Fibroblast of lung (primary cell): ENCODE results near the gene RBM4B. TPM values are rescaled to one million over a fixed set of nuclear protein-coding genes. Genes with fewer than 3 reads are reported as not detected.

Source experiments
- DNase-seq, 2 donors: peaks; one replicate each; pipeline versions ENCODE4 v3.0.0 to v3.0.0-alpha.2; 2010; ENCODE audit warnings: low read depth in 2 of 2
- H2AFZ ChIP-seq: 2 replicates; pipeline ENCODE4 v1.5.1; 2012; ENCODE audit warnings: low read length, control low read depth, inconsistent platforms
- H3K27ac ChIP-seq: 2 replicates; pipeline ENCODE4 v1.5.1; 2011; ENCODE audit warnings: low read length, control low read depth; ENCODE audit not compliant: insufficient read depth
- H3K27me3 ChIP-seq: 2 replicates; pipeline ENCODE4 v1.5.1; 2011; ENCODE audit warnings: mild to moderate bottlenecking, low read length; ENCODE audit not compliant: control insufficient read depth, insufficient read depth
- H3K36me3 ChIP-seq: 2 replicates; pipeline ENCODE4 v1.5.1; 2011; ENCODE audit warnings: low read length; ENCODE audit not compliant: control insufficient read depth, insufficient read depth
- H3K4me1 ChIP-seq: 2 replicates; pipeline ENCODE4 v1.5.1; 2011; ENCODE audit warnings: low read length; ENCODE audit not compliant: control insufficient read depth, insufficient read depth; ENCODE audit errors: extremely low read depth
- H3K4me2 ChIP-seq: 2 replicates; pipeline ENCODE4 v1.5.1; 2011; ENCODE audit warnings: low read length, control low read depth; ENCODE audit not compliant: insufficient read depth; ENCODE audit errors: extremely low read depth
- H3K4me3 ChIP-seq, 4 experiments: fragments of 200-600 bp in 1 of 4; sonication (generic) in 1 of 4; replicated peaks in 1 of 4; 2 replicates each; pipeline ENCODE4 v1.5.1; 2011 to 2016; ENCODE audit warnings: low read length in 4 of 4, low read depth in 3 of 4, mild to moderate bottlenecking in 3 of 4, control low read depth in 2 of 4, inconsistent platforms in 1 of 4, mixed read lengths in 1 of 4; ENCODE audit not compliant: insufficient read depth in 1 of 4; ENCODE audit errors: control extremely low read depth in 1 of 4
- H3K79me2 ChIP-seq: 2 replicates; pipeline ENCODE4 v1.5.1; 2012; ENCODE audit warnings: mild to moderate bottlenecking, low read length, inconsistent platforms; ENCODE audit not compliant: control insufficient read depth, insufficient read depth
- H3K9ac ChIP-seq: 2 replicates; pipeline ENCODE4 v1.5.1; 2011; ENCODE audit warnings: mild to moderate bottlenecking, low read length, control low read depth; ENCODE audit not compliant: insufficient read depth
- H3K9me3 ChIP-seq: 2 replicates; pipeline ENCODE4 v1.5.1; 2012; ENCODE audit warnings: low read depth, low read length; ENCODE audit not compliant: control insufficient read depth, insufficient read depth
- H4K20me1 ChIP-seq: 2 replicates; pipeline ENCODE4 v1.5.1; 2011; ENCODE audit warnings: low read length; ENCODE audit not compliant: control insufficient read depth, insufficient read depth; ENCODE audit errors: extremely low read depth
- CTCF ChIP-seq, 2 donors: IDR thresholded peaks in 1 of 2; conservative IDR thresholded peaks in 1 of 2; 1 replicate in 1 of 2; 2 replicates in 1 of 2; pipeline ENCODE4 v1.5.1; 2011 to 2012; ENCODE audit warnings: low read length in 2 of 2, control low read depth in 1 of 2, inconsistent platforms in 1 of 2, low read depth in 1 of 2, mild to moderate bottlenecking in 1 of 2
- EZH2 ChIP-seq: IDR thresholded peaks from 2 replicates; pipeline ENCODE4 v1.5.1; 2012; ENCODE audit warnings: low read length, control low read depth, mild to moderate bottlenecking; ENCODE audit errors: missing control alignments
- polyA plus RNA-seq, 2 donors: library from polyadenylated mRNA; depleted of rRNA in 1 of 2; stranded (reverse) in 1 of 2; unstranded in 1 of 2; fragments of >200 nt; gene quantifications; 2 replicates each; pipeline ENCODE4 v1.2.1, GENCODE V29; 2011 to 2012; ENCODE audit warnings: missing spikeins in 1 of 2
- total RNA-seq: library from RNA; depleted of rRNA; stranded (reverse); fragments of >200 nt; gene quantifications from 2 replicates; pipeline ENCODE4 v1.2.1, GENCODE V29; 2014

The RBM4B gene
- total and polyA plus RNA-seq, 2 donors (not counting 1 experiment from before 2014, with no cell fraction given): 24.6 to 28.4 TPM

DNA sequence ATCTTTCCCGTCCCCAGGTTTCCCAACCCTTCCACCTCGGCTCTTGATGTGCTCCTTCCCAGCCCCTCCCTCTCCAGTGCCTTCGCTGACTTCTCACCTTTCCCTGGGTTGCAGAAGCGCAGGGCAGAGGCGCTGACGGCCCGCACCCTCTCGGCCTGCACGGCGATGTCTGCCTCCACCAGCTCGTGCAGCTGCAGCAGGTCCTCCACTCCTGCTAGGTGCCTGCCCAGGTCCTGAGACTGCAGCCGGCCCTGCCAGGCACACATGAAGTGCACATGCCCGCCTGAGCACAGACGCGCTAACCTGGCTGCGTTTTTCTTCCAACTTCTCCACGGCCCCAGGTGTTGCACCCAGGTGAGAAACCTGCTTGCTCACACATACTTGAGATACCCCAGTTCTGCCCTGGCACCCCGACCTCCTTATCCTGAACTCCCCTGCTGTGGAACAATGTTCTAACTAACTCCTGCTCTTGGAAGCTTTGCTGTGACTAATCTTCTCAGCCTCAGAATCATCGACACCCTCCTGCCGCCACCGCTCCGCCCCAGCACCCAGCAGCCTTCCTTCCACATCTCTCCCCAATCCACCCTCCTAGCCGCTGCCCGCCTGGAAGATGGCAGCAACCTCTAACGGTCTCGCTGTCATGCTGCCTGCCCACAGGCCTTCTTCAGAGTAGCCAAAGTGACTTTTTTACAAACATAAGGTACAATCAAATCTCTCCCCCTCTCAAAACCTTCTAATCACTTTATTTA lies 28.1 kb upstream of the RBM4B start:
- Histone ChIP-seq H3K4me3 (no peak overlapping the region), H3K9ac (no peak overlapping the region), H3K9me3 (no peaks in the 10 kb centered on the region), H3K4me1 (no peaks in the 10 kb centered on the region), H2AFZ (no peak overlapping the region), H3K36me3 (no peaks in the 10 kb centered on the region), H4K20me1 (no peaks in the 10 kb centered on the region), H3K79me2 (no peaks in the 10 kb centered on the region), H3K27me3 (no peaks in the 10 kb centered on the region), H3K4me2 (no peak overlapping the region), H3K27ac (no peak overlapping the region)
- no peak for TF ChIP-seq CTCF (conservative IDR thresholded peaks at IDR 0.05 in 1 of 2, IDR thresholded peaks at IDR 0.05 in 1 of 2; ENCODE audit: low read depth in 1 of 2, low read length in 2 of 2)
- TF ChIP-seq EZH2: no peak
- no peak for DNase-seq

DNA sequence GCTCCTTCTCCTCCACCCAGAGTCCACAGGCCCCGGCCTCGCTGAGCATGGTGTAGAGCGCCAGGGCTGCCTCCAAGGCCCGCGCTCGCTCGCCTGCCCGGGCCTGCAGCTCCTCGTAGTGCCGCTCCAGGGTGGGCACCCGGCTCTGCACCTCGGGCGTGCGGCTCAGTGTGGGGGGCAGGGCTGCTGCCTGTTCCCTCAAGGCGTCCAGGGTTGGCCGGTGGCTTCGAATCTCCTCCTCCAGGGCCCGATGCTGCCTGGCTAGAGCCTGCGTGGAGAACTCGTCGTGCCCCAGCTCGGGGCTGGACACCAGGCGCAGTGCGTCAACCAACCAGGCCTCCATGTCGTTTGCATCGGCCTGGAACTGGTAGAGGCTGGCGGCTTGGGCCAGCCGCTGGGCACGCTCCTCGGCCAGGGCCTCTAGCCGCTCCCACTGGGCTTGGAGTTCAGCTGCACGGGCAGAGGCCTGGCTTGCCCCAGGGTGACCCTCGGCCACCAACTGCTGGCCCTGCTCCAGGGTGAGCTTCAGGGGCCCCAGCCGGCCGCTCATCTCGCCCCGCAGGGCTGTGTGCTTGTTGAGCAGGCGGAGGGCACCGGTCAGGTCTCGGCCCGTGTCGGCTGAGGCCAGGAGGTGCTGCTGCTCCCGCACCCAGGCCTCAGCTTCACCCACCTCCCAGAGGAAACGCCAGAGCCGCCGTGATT lies 27.1 kb upstream of the RBM4B start:
- Histone ChIP-seq H3K36me3 (no peaks in the 10 kb centered on the region), H3K27ac (no peak overlapping the region), H3K79me2 (no peaks in the 10 kb centered on the region), H2AFZ (no peak overlapping the region), H3K27me3 (no peaks in the 10 kb centered on the region), H3K4me1 (no peaks in the 10 kb centered on the region), H3K4me2 (no peak overlapping the region), H3K4me3 (no peak overlapping the region), H3K9ac (no peak overlapping the region), H3K9me3 (no peaks in the 10 kb centered on the region), H4K20me1 (no peaks in the 10 kb centered on the region)
- no peak for DNase-seq
- no peak for TF ChIP-seq CTCF (conservative IDR thresholded peaks at IDR 0.05 in 1 of 2, IDR thresholded peaks at IDR 0.05 in 1 of 2; ENCODE audit: low read depth in 1 of 2, low read length in 2 of 2)
- TF ChIP-seq EZH2: no peak

DNA sequence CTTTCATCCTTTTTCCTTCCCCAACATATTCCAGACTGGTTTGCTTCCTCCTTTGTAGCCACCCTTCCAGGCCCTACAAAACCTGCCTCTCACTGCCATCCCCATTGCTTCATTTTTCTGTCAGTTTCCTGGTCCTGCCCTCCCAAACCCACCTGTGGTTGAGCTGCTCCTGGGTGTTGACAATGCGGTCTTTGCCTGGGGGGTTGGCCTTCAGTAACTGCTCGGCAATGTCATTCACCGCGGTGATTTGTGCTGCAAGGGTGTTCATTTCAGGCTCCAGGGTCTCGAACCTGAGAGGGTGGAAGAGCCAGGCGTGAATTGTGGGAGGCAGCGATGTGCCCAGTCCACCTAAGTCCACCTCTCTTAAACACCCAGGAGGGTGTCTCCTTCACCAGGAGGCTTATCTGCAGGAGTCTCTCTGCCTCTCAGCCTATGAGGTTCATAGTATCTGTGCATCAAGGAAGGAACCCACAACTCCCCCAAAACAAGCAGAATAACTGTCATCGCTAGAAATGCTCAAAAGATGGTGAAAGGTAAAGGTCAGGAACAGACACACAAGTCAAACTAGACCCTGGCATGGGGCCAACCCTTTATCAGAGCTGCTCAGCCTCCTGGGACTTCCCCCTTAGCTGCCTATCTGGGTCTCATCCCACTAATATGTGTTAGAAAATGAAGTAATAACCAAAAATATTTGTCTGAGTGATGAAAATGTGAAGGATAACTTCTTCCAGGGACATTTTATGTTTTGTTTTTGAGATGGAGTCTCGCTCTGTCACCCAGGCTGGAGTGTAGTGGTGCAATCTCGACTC lies 23.9 kb upstream of the RBM4B start:
- Histone ChIP-seq H2AFZ (no peak overlapping the region), H4K20me1 (no peaks in the 10 kb centered on the region), H3K27ac (no peak overlapping the region), H3K27me3 (no peaks in the 10 kb centered on the region), H3K36me3 (no peaks in the 10 kb centered on the region), H3K4me1 (no peaks in the 10 kb centered on the region), H3K79me2 (no peaks in the 10 kb centered on the region), H3K9me3 (no peaks in the 10 kb centered on the region), H3K4me2 (no peak overlapping the region), H3K4me3 (no peak overlapping the region), H3K9ac (no peak overlapping the region)
- TF ChIP-seq CTCF (conservative IDR thresholded peaks at IDR 0.05 in 1 of 2, IDR thresholded peaks at IDR 0.05 in 1 of 2; ENCODE audit: low read depth in 1 of 2, low read length in 2 of 2) (no peak), EZH2 (no peak)
- no peak for DNase-seq
